Measurements from ENCODE around the gene OR4D2.
A peak's percentile ranks its signal among the peaks of the same experiment; 100 is the strongest.
"Not testable (repeated sequence)": the region's sequence is repeated elsewhere in the genome, so short reads cannot be mapped to it uniquely, and the experiment has no call there.

OR4D2 gene

DNA sequence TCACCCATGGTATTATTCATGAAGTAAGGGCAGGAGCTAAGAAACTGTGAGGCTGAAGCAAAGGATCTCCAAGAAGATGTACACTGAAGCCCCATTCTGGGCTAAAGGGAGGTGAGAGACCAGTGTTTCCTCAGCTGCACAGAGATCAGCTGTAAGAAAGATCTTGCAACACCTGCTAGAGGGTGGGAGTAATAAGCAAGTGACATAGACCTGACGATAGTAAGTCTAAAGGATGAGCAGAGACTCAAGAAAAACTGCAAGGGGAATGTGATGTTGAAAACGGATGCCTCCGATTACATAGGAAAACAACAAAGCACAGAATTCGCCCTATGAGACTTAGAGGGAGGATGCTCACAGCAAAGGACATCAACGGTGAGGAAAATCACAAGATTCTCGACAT, at the start of gene OR4D2:
Gene OR4D2, plus strand, starts transcription at position 301 of the 400 bp plus-strand sequence. CDS start 2,674 bp downstream, outside the sequence.
- DNase-seq (ENCODE audit: low read depth): no peak

DNA sequence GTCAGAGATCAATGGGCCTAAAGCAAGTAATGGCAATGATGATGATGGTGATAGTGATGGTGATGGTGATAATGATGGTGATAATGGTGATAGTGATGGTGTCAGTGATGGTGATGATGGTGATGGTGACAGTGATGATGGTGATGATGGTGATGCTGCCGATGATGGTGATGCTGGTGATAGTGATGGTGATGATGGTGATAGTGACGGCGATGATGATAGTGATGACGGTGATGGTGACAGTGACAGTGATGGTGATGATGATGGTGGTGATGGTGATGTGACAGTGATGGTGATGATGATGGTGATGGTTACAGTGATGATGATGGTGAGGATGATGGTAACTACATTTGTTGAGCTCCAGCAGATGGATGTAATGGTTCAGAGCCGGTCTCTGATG, 49.4 kb upstream of the OR4D2 start:
- no peak for DNase-seq (ENCODE audit: low read depth)

DNA sequence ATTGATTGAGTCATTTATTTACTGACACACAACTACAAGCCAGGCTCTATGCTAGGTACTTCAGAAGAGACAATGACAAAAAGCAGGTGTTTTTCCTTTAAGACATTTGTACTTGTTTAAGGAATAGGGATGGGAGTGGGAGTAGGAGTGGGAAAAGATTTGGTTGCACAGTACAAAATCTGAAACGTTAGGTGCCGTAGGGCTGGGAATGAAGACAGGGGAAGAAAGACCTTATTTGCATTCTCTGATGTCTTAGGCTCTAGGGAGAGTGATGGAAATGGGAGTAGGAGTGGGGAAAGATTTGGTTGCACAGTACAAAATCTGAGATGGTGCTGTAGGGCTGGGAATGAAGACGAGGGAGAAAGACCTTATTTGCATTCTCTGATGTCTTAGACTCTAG, 47.3 kb upstream of the OR4D2 start:
- no peak for DNase-seq (ENCODE audit: low read depth)

DNA sequence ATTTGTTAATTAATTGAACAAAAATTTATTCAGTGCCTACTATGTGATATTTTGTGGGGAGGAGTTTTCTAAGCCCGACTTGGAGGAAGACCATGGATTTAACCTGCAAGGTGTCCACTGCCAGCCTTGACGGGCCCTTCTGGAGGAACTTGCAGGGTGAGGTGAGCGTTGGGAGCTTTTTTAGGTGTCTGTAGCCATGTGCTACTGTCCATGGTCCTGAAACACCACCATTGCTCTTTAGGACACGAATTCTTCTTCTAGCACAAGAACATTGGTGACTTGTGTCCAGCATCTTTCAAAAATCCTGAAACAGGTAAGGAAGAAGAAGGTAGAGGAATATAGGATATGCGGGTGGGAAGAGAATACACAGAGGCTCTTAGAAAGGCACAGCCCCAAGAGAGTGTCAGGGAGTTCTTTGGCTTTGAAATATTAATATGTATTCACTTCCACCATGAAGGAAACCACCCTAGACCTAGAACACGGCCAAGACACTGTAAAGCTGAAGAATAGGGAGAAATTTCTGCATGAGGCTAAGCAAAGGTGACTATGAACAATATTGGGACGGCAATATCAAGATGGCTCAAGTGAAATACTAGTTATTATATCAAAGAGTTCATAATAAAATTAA, 46.5 kb upstream of the OR4D2 start:
- peak; percentile 17 for DNase-seq (ENCODE audit: low read depth)

DNA sequence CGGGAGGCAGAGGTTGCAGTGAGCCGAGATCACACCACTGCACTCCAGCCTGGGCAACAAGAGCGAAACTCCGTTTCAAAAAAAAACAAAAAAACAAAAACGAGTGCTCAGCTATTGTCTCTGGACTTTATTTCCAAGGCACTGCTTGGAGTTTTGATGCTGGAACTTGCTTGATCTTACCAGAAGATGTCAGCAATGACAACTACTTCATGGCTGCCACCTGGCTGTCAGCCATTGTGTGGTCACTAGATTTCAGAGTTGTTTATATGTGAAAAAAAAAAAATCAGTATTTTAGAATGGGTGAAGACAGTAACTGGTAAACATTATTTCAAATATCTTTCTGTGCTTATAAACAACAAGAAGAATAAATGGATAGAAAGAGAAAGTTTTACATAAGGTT, 44.9 kb upstream of the OR4D2 start:
- DNase-seq (ENCODE audit: low read depth): peak; percentile 28

DNA sequence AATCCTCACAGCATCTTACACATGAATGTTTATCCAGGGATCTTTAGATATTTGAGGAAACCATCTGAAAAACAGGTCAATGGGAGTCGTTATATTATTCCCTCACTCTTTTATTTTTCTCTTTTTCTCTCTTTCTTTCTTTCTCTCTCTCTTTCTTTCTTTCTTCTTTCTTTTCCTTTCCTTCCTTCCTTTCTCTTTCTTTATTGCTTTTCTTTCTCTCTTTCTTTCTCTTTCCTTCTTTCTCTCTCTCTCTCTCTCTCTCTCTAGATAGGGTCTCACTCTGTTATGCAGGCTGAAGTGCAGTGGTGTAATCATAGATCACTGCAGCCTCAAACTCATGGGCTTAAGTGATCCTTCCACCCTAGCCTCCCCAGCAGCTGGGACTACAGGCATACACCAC, 38.9 kb upstream of the OR4D2 start:
- DNase-seq (ENCODE audit: low read depth): no peak

DNA sequence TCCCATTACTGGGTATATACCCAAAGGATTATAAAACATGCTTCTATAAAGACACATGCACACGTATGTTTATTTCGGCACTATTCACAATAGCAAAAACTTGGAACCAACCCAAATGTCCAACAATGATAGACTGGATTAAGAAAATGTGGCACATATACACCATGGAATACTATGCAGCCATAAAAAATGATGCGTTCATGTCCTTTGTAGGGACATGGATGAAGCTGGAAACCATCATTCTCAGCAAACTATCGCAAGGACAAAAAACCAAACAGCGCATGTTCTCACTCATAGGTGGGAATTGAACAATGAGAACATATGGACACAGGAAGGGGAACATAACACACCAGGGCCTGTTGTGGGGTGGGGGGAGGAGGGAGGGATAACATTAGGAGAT, 34.1 kb upstream of the OR4D2 start:
- DNase-seq (ENCODE audit: low read depth): not testable (repeated sequence)

DNA sequence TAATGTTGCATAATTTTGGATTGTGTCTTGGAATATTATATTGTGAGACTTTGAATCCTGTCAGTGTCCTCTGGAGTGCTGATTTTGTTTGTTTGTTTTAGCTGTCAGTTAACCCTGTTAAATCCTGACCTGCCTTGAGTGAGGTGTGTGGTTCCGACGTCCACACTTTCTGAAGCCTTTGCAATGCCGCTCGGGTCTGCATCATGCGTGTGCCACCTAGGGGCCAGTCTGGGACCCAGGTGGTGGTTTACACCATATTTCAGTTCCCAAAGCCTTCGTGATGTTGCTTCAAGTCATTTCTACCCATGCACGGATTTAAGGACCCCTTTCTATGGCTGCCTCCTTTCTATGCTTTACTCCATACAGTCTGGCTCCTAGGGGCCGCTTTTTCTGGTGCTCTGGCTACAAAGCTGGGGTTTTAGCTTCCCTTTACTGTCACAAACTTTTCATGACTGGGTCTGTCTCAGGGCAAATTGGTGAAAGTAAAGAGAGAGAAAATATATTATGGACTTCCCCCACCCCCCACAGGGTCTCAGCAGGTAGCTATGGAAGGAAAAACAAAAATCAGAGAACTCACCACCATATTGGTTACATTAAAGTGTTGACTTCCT, 30.0 kb upstream of the OR4D2 start:
- DNase-seq (ENCODE audit: low read depth): no peak

DNA sequence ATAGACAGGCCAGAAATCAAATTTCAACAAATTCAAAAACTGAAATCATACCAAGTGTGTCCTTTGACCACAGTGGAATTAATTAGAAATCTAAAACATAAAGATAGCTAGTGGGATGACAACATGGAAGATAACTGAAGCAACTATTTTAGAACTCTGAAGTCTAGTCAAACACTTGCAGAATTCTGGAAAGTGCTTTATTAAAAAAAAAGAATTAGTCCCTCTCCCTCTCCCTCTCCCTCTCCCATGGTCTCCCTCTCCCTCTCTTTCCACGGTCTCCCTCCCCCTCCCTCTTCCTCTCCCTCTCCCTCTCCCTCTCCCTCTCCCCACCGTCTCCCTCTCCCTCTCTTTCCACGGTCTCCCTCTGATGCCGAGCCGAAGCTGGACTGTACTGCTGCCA, 25.3 kb upstream of the OR4D2 start:
- no peak for DNase-seq (ENCODE audit: low read depth)

DNA sequence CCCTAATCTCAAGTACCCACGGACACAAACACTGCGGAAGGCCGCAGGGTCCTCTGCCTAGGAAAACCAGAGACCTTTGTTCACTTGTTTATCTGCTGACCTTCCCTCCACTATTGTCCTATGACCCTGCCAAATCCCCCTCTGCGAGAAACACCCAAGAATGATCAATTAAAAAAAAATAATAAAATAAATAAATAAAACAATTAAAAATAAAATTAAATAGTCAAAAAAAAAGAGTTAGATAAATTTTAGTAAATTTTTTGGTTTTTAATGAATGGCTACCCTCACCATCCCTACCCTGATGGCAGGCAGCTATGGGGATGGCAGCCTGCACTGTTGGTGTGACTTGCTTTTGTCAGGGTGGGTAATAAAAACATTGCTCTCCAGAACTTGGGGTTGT, 23.4 kb upstream of the OR4D2 start:
- DNase-seq (ENCODE audit: low read depth): not testable (repeated sequence)

DNA sequence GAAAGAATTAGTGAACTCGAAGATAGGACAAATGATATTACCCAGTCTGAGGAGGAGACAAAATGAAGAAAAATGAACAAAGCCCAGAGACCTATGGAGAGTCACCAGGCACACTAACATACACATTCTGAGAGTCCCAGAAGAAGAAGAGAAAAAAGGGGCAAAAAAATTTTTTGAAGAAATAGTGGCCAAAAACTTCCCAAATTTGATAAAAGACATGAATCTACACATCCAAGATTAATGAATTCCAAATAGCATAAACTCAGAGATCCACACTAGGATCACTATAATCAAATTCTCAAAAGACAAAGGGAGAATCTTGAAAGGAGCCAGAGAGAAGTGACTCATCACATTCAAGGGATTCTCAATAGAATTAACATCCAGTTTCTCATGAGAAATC, 22.0 kb upstream of the OR4D2 start:
- no peak for DNase-seq (ENCODE audit: low read depth)

DNA sequence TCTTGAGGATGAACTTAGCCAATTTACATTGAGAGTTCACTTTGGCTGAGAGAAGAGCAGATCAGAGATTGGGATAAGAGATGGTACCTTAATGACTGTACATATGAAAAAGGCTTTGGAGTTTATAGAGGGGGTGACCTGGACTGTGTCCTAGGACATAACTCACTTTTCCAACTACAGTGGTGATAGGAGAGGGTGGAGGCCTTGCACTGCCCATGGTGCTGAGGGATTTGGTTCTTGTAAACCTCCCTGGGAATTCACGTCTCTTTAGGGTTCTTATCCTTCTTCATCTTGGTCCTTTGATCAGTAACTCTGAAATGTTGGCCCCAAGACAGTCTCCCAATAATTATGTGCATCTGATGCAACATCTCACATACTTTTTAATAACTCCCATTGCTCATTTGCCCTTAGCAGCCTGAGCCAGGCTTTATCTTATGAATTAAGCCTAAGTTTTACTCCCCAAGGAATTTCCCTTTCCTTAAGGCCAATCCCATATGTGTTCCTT, 18.8 kb upstream of the OR4D2 start, which contains the start of gene OR4D1:
Gene OR4D1, plus strand, starts transcription at position 455 of the 505 bp plus-strand sequence. CDS start 6,770 bp downstream, outside the sequence.
- DNase-seq (ENCODE audit: low read depth): no peak

DNA sequence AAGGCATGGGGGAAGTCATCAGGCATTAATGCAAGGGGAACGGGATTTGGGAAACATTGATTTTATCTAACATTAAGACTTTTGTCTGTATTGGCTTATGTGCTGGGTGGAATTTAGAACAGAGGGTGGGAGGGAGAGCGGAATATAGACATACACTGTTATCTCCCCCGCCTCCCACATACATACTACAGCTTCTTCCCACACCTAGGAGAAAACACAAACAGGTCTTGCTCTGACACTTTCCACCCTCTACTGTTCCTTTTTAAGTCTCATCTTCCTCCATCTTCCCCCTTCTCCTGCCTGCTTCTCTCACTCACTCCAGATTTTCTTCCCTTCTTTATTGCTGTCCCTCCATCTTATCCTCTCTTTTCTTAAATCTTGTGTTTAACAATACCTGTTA, 18.2 kb upstream of the OR4D2 start:
- DNase-seq (ENCODE audit: low read depth): no peak

DNA sequence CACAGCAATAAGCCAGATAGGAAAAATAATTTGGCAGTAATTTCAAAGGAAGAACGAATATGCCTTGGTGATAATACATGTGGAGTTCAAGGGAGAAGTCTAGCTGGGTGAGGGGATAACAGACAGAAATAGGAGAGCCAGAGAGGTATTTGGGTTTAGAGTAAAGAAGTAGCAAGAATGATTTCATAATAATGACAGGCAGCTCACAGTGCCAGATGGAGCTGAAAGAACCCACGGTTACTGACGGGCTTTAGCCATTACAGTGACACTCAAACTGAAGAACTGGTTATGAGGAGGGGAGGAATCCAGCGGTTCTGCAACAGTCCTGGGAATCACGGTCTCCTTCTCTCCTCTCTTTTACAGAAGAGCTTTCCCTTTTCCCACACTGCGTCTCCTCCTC, 16.4 kb upstream of the OR4D2 start:
- DNase-seq (ENCODE audit: low read depth): no peak

DNA sequence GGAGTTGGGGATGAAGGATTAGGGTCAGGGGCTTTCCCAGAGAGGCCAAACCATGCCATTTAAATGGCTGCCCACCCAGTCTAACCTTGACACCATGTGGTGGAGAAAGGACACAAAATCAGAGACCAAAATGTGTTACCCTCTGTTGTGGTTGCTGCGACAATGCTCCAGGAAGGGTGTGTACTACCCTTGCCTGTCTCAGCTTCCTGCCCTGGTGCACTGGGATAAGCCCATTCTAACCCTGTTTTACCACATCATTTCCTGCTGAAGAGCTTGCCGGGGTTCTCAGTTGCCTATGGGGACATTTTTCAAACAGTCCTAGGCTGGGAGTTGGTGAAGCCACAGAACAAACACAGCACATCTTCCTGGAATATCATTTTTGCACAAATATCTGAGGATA, 13.7 kb upstream of the OR4D2 start:
- no peak for DNase-seq (ENCODE audit: low read depth)

DNA sequence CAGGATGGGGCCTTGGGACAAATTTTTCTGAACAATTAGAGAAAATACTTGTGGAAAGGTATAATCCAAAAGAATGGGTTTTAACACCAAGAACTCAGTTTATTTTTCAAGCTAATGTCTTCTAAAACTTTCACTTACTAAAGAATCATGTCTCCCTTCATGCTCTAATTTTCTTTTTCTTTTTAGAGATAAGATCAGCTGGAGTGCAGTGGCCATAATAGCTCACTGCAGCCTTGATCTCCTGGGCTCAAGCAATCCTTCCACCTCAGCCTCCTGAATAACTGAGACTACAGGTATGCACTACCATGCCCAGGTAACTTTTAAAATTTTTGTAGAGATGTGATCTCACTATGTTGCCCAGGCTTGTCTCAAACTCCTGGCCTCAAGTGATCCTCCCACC, 13.1 kb upstream of the OR4D2 start:
- DNase-seq (ENCODE audit: low read depth): no peak

DNA sequence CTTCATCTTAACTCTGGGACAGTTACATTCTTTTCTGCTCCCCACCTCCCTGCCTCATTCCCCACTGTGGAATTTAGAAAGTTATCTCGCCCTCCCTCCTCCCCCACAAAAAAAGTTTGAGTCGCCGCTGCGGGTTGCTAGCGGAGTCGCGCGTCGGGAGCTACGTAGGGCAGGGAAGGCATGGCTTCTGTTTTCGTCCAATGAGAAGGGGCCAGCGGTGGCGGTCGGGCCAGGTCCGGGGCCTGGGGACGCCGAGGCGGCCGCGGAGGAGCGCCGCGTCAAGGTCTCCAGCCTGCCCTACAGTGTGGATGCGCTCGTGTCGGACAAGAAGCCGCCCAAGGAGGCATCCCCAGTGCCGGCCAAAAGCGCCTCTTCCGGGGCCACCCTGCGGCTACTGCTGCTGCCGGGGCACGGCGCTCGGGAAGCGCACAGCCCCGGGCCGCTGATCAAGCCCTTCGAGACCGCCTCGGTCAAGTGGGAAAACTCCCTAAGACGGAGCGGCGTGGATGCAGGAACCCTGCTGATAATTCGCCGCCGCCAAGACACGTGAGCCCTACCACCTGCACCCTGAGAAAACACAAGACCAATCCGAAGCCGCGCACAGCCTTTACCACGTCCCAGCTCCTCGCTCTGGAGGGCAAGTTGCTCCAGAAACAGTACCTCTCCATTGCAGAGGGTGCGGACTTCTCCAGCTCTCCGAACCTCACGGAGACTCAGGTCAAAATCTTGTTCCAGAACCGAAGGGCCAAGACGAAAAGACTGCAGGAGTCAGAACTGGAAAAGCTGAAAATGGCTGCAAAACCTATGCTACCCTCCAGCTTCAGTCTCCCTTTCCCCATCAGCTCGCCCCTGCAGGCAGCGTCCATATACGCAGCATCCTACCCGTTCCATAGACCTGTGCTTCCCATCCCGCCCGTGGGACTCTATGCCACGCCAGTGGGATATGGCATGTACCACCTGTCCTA, 9.7 kb upstream of the OR4D2 start:
- DNase-seq (ENCODE audit: low read depth): no peak

DNA sequence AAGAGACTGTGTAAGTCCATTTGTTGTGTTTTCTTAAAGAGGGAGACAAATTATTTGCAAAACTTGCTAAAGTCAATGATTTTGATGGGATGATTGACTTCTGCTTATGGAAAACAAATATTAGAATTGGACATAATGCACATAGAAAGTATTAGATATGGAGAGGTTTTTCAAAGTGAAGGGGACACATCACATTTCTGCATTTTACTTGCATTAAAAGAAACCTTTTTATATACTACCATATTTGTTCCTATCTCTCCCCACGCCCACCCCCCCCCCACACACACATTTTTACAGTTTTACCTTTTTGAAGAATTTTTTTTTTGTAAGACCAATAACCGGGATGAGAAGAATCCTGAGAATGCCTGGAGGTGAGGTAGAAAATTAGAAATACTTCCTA, 8.6 kb upstream of the OR4D2 start:
- no peak for DNase-seq (ENCODE audit: low read depth)

DNA sequence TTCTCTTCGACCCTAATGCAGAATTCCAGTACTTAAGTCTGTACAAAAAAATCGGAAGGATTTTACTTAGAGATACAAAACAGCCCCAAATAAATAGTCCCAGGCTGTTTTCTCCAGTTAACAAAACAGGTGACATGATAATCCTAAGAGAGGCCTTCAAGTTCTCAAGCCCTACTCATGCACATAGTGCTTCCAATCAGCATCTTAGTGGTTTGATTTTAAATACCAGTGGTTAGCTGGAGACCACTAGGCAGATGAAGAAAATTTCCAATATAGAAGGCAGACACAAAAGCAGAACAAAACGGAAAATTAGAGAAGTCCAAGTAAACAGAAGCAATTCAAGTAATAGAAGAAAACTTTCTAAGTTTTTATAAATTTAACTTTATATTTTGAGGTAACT, 5.2 kb upstream of the OR4D2 start:
- no peak for DNase-seq (ENCODE audit: low read depth)

DNA sequence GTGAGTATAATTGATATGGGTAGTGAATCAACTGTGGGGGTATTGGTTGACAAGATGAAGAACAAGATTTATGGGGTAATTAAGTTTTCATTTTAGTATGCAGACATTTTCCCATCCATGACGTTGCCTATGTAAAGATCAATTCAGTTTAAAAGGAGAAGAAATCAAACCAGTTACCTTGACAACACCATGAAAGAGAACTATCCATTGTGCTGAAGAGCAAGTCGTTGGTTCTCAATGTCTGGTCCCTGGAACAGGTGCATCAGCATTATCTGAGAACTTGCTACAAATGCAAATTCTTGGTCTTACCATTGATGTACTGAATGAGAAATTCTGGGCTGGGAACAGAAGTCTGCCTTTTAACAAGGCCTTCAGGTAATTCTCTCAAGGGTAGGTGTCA, 801 bp upstream of the OR4D2 start:
- no peak for DNase-seq (ENCODE audit: low read depth)

DNA sequence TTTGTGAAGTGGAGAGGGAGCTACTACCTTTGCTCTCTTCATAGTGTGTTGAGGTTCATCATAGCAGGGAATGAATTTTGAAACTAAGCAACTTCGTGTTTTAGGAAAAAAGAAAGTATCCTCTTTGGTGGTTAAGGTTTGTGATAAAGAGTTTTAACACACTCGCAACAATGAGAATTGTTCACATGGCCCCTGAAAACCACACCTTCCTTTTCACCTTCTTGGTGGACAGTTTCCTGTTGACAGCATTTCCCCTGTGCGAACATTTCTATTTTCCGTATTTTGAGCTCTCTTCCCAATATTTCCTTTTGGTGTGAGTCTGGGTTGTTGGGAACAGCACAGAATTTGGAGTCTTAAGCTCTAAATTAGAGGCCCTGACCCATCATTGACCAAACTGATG, 3.8 kb downstream of the OR4D2 start:
- no peak for DNase-seq (ENCODE audit: low read depth)

DNA sequence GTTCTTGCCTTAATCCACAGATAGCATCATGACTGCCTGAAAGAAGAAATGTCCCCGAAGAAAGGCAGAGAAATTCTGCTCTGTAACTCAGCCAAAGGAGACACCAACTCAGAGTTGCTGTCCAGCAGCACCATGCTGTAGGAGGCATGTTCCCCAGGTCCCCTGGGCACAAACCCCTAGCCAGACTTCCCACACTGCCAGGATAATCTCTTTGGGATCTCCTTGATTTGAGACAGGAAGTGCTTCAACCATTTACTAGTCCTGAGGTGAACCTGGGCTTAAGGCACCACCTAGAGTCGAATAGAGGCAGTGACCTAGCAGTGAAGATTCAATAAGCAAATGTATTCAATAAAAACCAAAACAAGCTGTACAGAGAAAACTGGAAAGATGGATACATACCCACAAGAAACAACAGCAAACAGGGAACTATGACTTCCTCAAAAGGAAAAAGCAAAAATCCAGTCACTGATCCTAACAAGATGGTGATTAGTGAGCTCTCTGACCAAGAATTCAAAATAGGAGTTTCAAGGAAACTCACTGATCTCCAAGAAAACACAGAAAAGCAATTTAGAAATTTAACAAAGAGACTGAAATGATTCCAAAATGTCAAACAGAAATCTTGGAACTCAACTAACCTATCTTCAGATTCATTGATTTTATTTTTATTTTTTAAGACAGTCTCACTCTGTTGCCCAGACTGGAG, 5.7 kb downstream of the OR4D2 start:
- DNase-seq (ENCODE audit: low read depth): no peak

Data from stromal cell of bone marrow (primary cell).